Testis (tissue), 2 donors: ENCODE measurements around the gene NANOS2.

Experiments used
- CTCF ChIP-seq, 3 experiments: fragments of 450-650 bp in 2 of 3; fragments of 200-600 bp in 1 of 3; sonication (generic) in 1 of 3; IDR thresholded peaks; one replicate each; pipeline ENCODE4 v1.5.1; 2016 to 2019; ENCODE audit warnings: antibody characterized with exemption in 3 of 3, mild to moderate bottlenecking in 2 of 3, moderate library complexity in 1 of 3
- POLR2A ChIP-seq: fragments of 450-650 bp; IDR thresholded peaks from one replicate; pipeline ENCODE4 v1.6.1; 2017; ENCODE audit warnings: antibody characterized with exemption, mild to moderate bottlenecking, moderate library complexity

- TF ChIP-seq POLR2A (no peak), CTCF (IDR thresholded peaks at IDR 0.05) (peak; percentile 71 to 82 (median 81))
Measured at GRCh38 chr19:45882652-45883585, 31.7 kb downstream of the NANOS2 start.
